Pulmonary artery endothelial cell (primary cell): ENCODE data around the gene FOLR3. TPM values are rescaled to one million over a fixed set of nuclear protein-coding genes. Genes with fewer than 3 reads are reported as not detected.
"Not testable (repeated sequence)": the region's sequence is repeated elsewhere in the genome, so short reads cannot be mapped to it uniquely, and the experiment has no call there.

Experiments used
- DNase-seq: peaks from one replicate; pipeline ENCODE4 v3.0.0-alpha.2; 2011; ENCODE audit warnings: low read depth, low spot score
- total RNA-seq: library from RNA; depleted of rRNA; stranded (reverse); fragments of >200 nt; gene quantifications from 2 replicates; pipeline ENCODE4 v1.2.3, GENCODE V29; 2014

The FOLR3 gene
- total RNA-seq, 1 donor from 2014 or later, result not detected

- no peak for DNase-seq
Measured at GRCh38 chr11:72162891-72163492, 27.5 kb downstream of the FOLR3 start.

- DNase-seq, result not testable (repeated sequence)
Measured at GRCh38 chr11:72164187-72164586, 28.7 kb downstream of the FOLR3 start.

GRCh38 chr11:72169046-72169555 is 33.6 kb downstream of the FOLR3 start:
- not testable (repeated sequence) for DNase-seq

- not testable (repeated sequence) for DNase-seq
Measured at GRCh38 chr11:72169754-72170153, 34.2 kb downstream of the FOLR3 start.

- not testable (repeated sequence) for DNase-seq
Measured at GRCh38 chr11:72172043-72172442, 36.5 kb downstream of the FOLR3 start.

- DNase-seq, result no peak
Measured at GRCh38 chr11:72173291-72173690, 37.8 kb downstream of the FOLR3 start.

GRCh38 chr11:72174302-72175070 is 39.0 kb downstream of the FOLR3 start:
- no peak for DNase-seq

GRCh38 chr11:72177656-72178055 is 42.1 kb downstream of the FOLR3 start:
- no peak for DNase-seq

GRCh38 chr11:72179049-72179803 is 43.7 kb downstream of the FOLR3 start:
- no peak for DNase-seq

GRCh38 chr11:72179804-72180396 is 44.4 kb downstream of the FOLR3 start:
- DNase-seq, result no peak

GRCh38 chr11:72180892-72181552 is 45.5 kb downstream of the FOLR3 start:
- DNase-seq, result not testable (repeated sequence)

GRCh38 chr11:72181553-72181958 is 46.0 kb downstream of the FOLR3 start:
- DNase-seq, result not testable (repeated sequence)

- DNase-seq, result no peak
Measured at GRCh38 chr11:72188267-72188666, 52.7 kb downstream of the FOLR3 start.

Other genes with a start within 250 kb of the FOLR3 start
- gene XNDC1N, start 207.1 kb upstream of the FOLR3 start, total RNA-seq, result 8.3 and 9.2 TPM in 2 replicates
- 86.8 and 101 TPM in 2 replicates for gene RNF121, start 206.7 kb upstream of the FOLR3 start, total RNA-seq
- gene IL18BP, start 136.8 kb upstream of the FOLR3 start, total RNA-seq, result 6.1 and 8.4 TPM in 2 replicates
- gene NUMA1, start 55.2 kb upstream of the FOLR3 start, total RNA-seq, result 130 and 140 TPM in 2 replicates
- gene LRRC51, start 54.9 kb upstream of the FOLR3 start, total RNA-seq, result 2.6 and 3.5 TPM in 2 replicates
- 110 and 113 TPM in 2 replicates for gene LAMTOR1, start 32.4 kb upstream of the FOLR3 start, total RNA-seq
- not detected in 2 replicates for gene TOMT, start 29.8 kb upstream of the FOLR3 start, total RNA-seq
- gene ANAPC15, start 23.0 kb upstream of the FOLR3 start, total RNA-seq, result 26.3 and 26.8 TPM in 2 replicates
- gene FOLR1, start 56.4 kb downstream of the FOLR3 start, total RNA-seq, result not detected in 2 replicates
- gene FOLR2, start 81.1 kb downstream of the FOLR3 start, total RNA-seq, result not detected in 2 replicates
- gene INPPL1, start 89.0 kb downstream of the FOLR3 start, total RNA-seq, result 51.4 and 65.5 TPM in 2 replicates
- not detected in 2 replicates for gene PHOX2A, start 108.5 kb downstream of the FOLR3 start, total RNA-seq